Esophagus squamous epithelium (tissue), 5 donors: Measurements from ENCODE around the gene SLC38A6. TPM values are rescaled to one million over a fixed set of nuclear protein-coding genes. Genes with fewer than 3 reads are reported as not detected.

Source experiments
- DNase-seq: peaks from one replicate; lab custom pipeline; 2025; lab: John Stamatoyannopoulos, UW
- H3K27ac ChIP-seq, 4 donors: fragments of 200-600 bp; sonication (generic); one replicate each; pipeline ENCODE4 v1.5.1; 2016 to 2019; ENCODE audit warnings: mild to moderate bottlenecking in 1 of 4
- H3K27me3 ChIP-seq, 4 donors: fragments of 200-600 bp; sonication (generic); 1 replicate in 3 of 4; 2 replicates in 1 of 4; pipeline versions ENCODE4 v1.5.1 to v1.6.0; 2017 to 2021; ENCODE audit warnings: antibody characterized with exemption in 1 of 4
- H3K36me3 ChIP-seq, 3 donors: fragments of 200-600 bp; sonication (generic); one replicate each; pipeline ENCODE4 v1.5.1; 2016 to 2019
- H3K4me1 ChIP-seq, 3 donors: fragments of 200-600 bp; sonication (generic); one replicate each; pipeline ENCODE4 v1.5.1; 2017 to 2019
- H3K4me3 ChIP-seq, 4 donors: fragments of 200-600 bp; sonication (generic); 1 replicate in 3 of 4; 2 replicates in 1 of 4; pipeline ENCODE4 v1.5.1; 2016 to 2019; ENCODE audit warnings: mild to moderate bottlenecking in 2 of 4, moderate library complexity in 1 of 4
- H3K9me3 ChIP-seq, 3 donors: fragments of 200-600 bp; sonication (generic); one replicate each; pipeline ENCODE4 v1.5.1; 2016 to 2019
- CTCF ChIP-seq, 6 experiments: fragments of 450-650 bp in 4 of 6; fragments of 200-600 bp in 2 of 6; sonication (generic) in 2 of 6; IDR thresholded peaks; one replicate each; pipeline ENCODE4 v1.5.1; 2016 to 2019; ENCODE audit warnings: antibody characterized with exemption in 6 of 6, mild to moderate bottlenecking in 4 of 6, moderate library complexity in 4 of 6
- POLR2A ChIP-seq, 4 donors: fragments of 450-650 bp; IDR thresholded peaks; one replicate each; pipeline ENCODE4 v1.6.1; 2017; ENCODE audit warnings: antibody characterized with exemption in 4 of 4, mild to moderate bottlenecking in 4 of 4, moderate library complexity in 3 of 4
- WGBS, 2 donors: methylation state at CpG; one replicate each; pipeline ENCODE4 v1.1.5; 2018; 5-methylcytosine and 5-hydroxymethylcytosine counted together
- intact Hi-C: fragments of 100-400 bp; cut with DNase I; formaldehyde crosslinking; loops from one replicate; pipeline ENCODE4 v1.15.0; 2022
- total RNA-seq, 4 donors: library from RNA; depleted of rRNA; stranded (reverse); fragments of >200 nt; gene quantifications; one replicate each; pipeline ENCODE4 v1.1.0, GENCODE V29; 2016
- donor health status: DM: yes; HTN: yes; CAD: no.

The SLC38A6 gene
- total RNA-seq, 4 donors from 2014 or later, result 2.5 to 14.1 (median 8.1) TPM

GRCh38 chr14:60958146-60958545 is 22.9 kb upstream of the SLC38A6 start:
- peaks cover 0 to 35% (median 34%) of the 10 kb centered on the region in 3 donors for H3K9me3 ChIP-seq
- H3K27me3 ChIP-seq, result no peaks in the 10 kb centered on the region
- H3K4me3 ChIP-seq, result no peak overlapping the region
- DNase-seq, result no peak
- no peak overlapping the region for H3K27ac ChIP-seq
- intact Hi-C loops, result no loop called here
- no peaks in the 10 kb centered on the region for H3K4me1 ChIP-seq
- TF ChIP-seq POLR2A (IDR thresholded peaks at IDR 0.05) (no peak), CTCF (IDR thresholded peaks at IDR 0.05) (no peak)
- H3K36me3 ChIP-seq, result no peaks in the 10 kb centered on the region

DNA sequence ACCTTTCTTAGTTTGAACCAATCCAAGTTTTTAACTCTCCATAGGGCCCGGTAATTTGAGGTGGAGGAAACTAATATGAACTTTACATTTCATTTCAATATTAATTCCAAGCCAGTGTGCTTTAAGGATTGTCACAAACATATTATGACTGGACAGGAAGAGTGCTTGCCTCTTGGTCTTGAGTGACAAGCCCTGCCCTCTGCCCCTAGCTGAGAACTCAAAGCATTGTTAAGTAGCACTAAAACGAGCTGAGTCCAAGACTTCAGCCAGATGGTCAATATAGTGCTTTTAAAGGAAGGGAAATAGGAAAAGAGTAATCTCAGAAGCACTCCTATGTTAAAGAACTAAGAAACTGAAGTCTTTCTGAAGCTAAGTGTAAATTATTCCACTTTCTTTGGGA is 17.3 kb upstream of the SLC38A6 start:
- H3K36me3 ChIP-seq, result no peaks in the 10 kb centered on the region
- H3K27ac ChIP-seq, result no peak overlapping the region
- no peak for DNase-seq
- 70 to 72% methylated on average over 2 of the region's 2 CpGs for whole genome bisulfite sequencing, 2 donors
- TF ChIP-seq POLR2A (IDR thresholded peaks at IDR 0.05) (no peak), CTCF (IDR thresholded peaks at IDR 0.05) (no peak)
- H3K27me3 ChIP-seq, result no peaks in the 10 kb centered on the region
- peaks cover 0 to 7% (median 5%) of the 10 kb centered on the region in 3 donors for H3K9me3 ChIP-seq
- no peaks in the 10 kb centered on the region for H3K4me1 ChIP-seq
- intact Hi-C loops, result no loop called here
- H3K4me3 ChIP-seq, result no peak overlapping the region

DNA sequence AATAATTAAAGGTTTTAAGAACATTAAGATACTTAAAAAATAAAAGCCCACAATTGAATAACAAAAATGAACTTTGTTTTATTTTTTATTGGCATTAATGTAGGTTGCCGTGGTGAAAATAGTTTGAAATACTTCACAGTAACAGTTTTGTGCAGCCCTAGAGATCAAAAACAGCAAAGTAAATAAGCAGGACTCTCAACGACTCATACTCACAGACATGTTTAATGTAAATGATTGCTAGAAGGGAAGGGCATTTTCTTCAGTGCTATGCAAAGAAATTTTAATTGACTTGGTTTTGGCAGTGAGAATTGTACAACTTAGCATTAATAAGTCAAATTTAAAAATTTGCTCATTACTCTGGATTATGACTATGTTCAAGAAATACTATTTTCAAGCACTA is 16.1 kb upstream of the SLC38A6 start:
- DNase-seq, result no peak
- no peaks in the 10 kb centered on the region for H3K4me1 ChIP-seq
- no peak overlapping the region for H3K27ac ChIP-seq
- intact Hi-C loops, result no loop called here
- no peaks in the 10 kb centered on the region for H3K36me3 ChIP-seq
- TF ChIP-seq CTCF (IDR thresholded peaks at IDR 0.05) (no peak), POLR2A (IDR thresholded peaks at IDR 0.05) (no peak)
- H3K9me3 ChIP-seq, result no peaks in the 10 kb centered on the region
- WGBS, 2 donors, result 48 to 57% methylated on average over 2 of the region's 2 CpGs
- no peaks in the 10 kb centered on the region for H3K27me3 ChIP-seq
- H3K4me3 ChIP-seq, result no peak overlapping the region

DNA sequence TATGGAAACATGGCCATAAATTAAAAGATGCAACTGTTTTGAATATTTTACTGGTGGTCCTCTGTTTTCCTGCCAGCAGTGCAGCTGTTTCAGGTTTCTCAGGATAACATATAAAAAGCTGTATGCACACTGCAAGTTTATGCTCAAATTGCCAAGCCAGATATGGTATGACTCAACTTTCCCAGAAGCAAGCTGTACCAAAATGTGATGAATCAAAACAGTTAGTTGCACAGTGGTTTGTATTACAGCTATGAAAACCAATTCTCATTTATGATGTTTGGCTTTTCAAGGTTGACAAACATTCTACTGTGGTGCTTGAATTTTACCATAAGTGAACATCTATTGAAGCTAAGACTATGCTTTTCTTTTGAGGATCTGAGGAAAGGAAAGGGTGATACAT is 15.6 kb upstream of the SLC38A6 start:
- no peaks in the 10 kb centered on the region for H3K9me3 ChIP-seq
- H3K36me3 ChIP-seq, result no peaks in the 10 kb centered on the region
- intact Hi-C loops, result no loop called here
- no peak overlapping the region for H3K4me3 ChIP-seq
- H3K4me1 ChIP-seq, result no peaks in the 10 kb centered on the region
- H3K27ac ChIP-seq, result no peak overlapping the region
- TF ChIP-seq CTCF (IDR thresholded peaks at IDR 0.05), result no peak
- no peak for TF ChIP-seq POLR2A (IDR thresholded peaks at IDR 0.05)
- no peak for DNase-seq
- no peaks in the 10 kb centered on the region for H3K27me3 ChIP-seq

DNA sequence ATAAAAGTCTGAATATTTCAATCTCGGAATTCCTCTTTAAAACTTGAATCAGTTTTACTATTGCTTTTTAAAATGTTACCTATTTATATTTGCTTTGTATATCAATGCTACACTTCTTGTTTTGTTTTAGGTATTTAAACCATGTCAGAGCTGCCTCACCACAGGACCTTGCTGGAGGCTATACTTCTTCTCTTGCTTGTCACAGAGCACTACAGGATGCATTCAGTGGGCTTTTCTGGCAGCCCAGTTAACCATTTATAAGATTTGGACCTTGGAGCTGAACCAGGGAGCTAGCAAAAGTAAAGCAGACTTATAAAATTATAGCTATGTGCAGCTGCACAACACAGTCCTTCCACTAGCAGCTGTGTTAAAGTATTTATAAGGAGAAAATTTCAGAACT is 12.9 kb upstream of the SLC38A6 start:
- DNase-seq, result no peak
- 80 to 94% methylated on average over 1 of the region's 1 CpG for WGBS, 2 donors
- intact Hi-C loops, result no loop called here

More for the DNA sequence above, 12.9 kb upstream of the SLC38A6 start:
- no peak overlapping the region for H3K4me3 ChIP-seq
- no peaks in the 10 kb centered on the region for H3K4me1 ChIP-seq
- no peaks in the 10 kb centered on the region for H3K9me3 ChIP-seq
- TF ChIP-seq POLR2A (IDR thresholded peaks at IDR 0.05), result no peak
- TF ChIP-seq CTCF (IDR thresholded peaks at IDR 0.05), result no peak
- H3K27ac ChIP-seq, result no peak overlapping the region
- H3K27me3 ChIP-seq, result no peaks in the 10 kb centered on the region
- H3K36me3 ChIP-seq, result peaks cover 0 to 10% (median 0%) of the 10 kb centered on the region in 3 donors
